Measurements from ENCODE around the gene POP4.

DNA sequence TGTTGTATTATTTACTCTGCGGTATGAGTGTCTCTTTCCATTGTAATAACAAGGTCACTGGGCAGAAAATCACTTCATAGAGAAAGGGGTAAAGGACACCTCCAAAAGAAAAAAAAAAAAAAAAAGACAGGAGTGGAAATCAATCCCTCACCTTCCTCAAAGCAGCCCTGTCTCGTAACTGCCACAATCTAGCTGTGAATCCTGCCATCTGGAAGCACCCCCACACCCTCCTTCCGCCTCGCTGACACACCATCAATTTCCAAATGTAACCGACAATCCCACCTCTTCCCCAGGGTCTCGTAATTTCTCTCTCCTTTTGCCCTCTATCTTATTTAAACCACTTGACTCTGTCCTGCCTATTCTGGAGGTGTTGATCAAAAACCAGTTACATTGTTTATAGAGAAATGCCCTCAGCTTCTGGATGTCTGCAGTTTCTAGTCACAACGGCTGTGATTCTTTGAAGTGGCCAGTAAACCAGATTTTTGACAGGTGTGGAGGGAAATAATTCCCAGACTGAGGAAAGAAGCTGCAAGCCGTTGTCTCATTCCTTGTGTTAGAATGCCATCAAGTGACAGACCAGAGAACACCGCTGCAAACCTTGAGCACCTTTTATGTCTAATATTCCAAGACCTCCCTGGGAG lies 9.1 kb upstream of the POP4 start:
- TF ChIP-seq, protein P1, sequence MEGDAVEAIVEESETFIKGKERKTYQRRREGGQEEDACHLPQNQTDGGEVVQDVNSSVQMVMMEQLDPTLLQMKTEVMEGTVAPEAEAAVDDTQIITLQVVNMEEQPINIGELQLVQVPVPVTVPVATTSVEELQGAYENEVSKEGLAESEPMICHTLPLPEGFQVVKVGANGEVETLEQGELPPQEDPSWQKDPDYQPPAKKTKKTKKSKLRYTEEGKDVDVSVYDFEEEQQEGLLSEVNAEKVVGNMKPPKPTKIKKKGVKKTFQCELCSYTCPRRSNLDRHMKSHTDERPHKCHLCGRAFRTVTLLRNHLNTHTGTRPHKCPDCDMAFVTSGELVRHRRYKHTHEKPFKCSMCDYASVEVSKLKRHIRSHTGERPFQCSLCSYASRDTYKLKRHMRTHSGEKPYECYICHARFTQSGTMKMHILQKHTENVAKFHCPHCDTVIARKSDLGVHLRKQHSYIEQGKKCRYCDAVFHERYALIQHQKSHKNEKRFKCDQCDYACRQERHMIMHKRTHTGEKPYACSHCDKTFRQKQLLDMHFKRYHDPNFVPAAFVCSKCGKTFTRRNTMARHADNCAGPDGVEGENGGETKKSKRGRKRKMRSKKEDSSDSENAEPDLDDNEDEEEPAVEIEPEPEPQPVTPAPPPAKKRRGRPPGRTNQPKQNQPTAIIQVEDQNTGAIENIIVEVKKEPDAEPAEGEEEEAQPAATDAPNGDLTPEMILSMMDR (IDR thresholded peaks at IDR 0.05 in 4 of 5, conservative IDR thresholded peaks at IDR 0.05 in 1 of 5), result no peak
- no peak for TF ChIP-seq POLR2A (IDR thresholded peaks at IDR 0.05)
